K562 (cell line): Measurements from ENCODE around the gene DNMT1. TPM values are rescaled to one million over a fixed set of nuclear protein-coding genes. Genes with fewer than 3 reads are reported as not detected.

Source experiments
- ATAC-seq: fragments of 200-7000 bp; cut with Tn5 transposase; 3 replicates; pipeline ENCODE4 v1.9.1; 2020; ENCODE audit warnings: moderate library complexity
- BruUV-seq: library from RNA; stranded (reverse); fragments of 400-500 nt; replicated peaks from 2 replicates; lab custom pipeline; 2021; lab: Mats Ljungman, UMichigan
- CTCF ChIA-PET: fragments of 300-600 bp; formaldehyde crosslinking; extraction: SDS; loops from one replicate; lab custom pipeline; 2021; ENCODE audit warnings: low intra/inter-chr PET ratio; lab: Yijun Ruan, JAX
- POLR2A ChIA-PET: fragments of 300-600, 350-650 bp; sonication (Branson Sonifier 250); formaldehyde crosslinking; extraction: SDS; loops from one replicate; lab custom pipeline; 2021; ENCODE audit warnings: antibody characterized with exemption, inconsistent platforms; lab: Yijun Ruan, JAX
- DNase-seq, 4 experiments: peaks; one replicate each; pipeline versions ENCODE4 v3.0.0 to v3.0.0-alpha.2; 2011 to 2018; ENCODE audit warnings: low spot score in 3 of 4, mixed read lengths in 3 of 4; ENCODE audit errors: extremely low read depth in 1 of 4
- FAIRE-seq: peaks from 2 replicates; lab custom pipeline; 2011; peaks lifted over from hg19 to GRCh38; lab: Jason Lieb, UNC
- H2AFZ ChIP-seq: 2 replicates; pipeline ENCODE4 v1.6.0; 2011; ENCODE audit warnings: low read depth, low read length, control low read depth, inconsistent platforms
- H3K27ac ChIP-seq: fragments of 200-600 bp; 3 replicates; pipeline ENCODE4 v1.8.0; 2011; ENCODE audit warnings: low read depth, mild to moderate bottlenecking, control low read depth, inconsistent platforms, low read length, moderate library complexity, mixed read lengths; ENCODE audit errors: extremely low read depth
- H3K27me3 ChIP-seq, 2 experiments: fragments of 300-600 bp in 1 of 2; 2 replicates in 1 of 2; 3 replicates in 1 of 2; pipeline versions ENCODE4 v1.6.0 to v1.8.0; 2011; ENCODE audit warnings: inconsistent platforms in 2 of 2, low read length in 2 of 2, mild to moderate bottlenecking in 1 of 2, mixed read lengths in 1 of 2, moderate library complexity in 1 of 2; ENCODE audit not compliant: control insufficient read depth in 2 of 2, insufficient read depth in 2 of 2
- H3K36me3 ChIP-seq: fragments of 300-600 bp; 3 replicates; pipeline ENCODE4 v1.8.0; 2011; ENCODE audit warnings: mild to moderate bottlenecking, low read length, inconsistent platforms; ENCODE audit not compliant: control insufficient read depth, insufficient read depth
- H3K4me1 ChIP-seq, 2 experiments: fragments of 200-600 bp in 1 of 2; replicated peaks in 1 of 2; 2 replicates in 1 of 2; 3 replicates in 1 of 2; pipeline versions ENCODE4 v1.5.1 to v1.8.0; 2011; ENCODE audit warnings: inconsistent platforms in 2 of 2, low read length in 2 of 2, mild to moderate bottlenecking in 1 of 2, mixed read lengths in 1 of 2, moderate library complexity in 1 of 2; ENCODE audit not compliant: control insufficient read depth in 2 of 2, insufficient read depth in 2 of 2
- H3K4me2 ChIP-seq: 2 replicates; pipeline ENCODE4 v1.6.1; 2011; ENCODE audit warnings: low read length, control low read depth, inconsistent platforms, mixed read lengths; ENCODE audit not compliant: insufficient read depth
- H3K4me3 ChIP-seq: fragments of 200-600 bp; sonication (generic), shearing (Covaris generic); 2 replicates; pipeline ENCODE4 v1.5.1; 2016; ENCODE audit warnings: control low read depth, inconsistent platforms
- H3K79me2 ChIP-seq: fragments of 200-600 bp; 3 replicates; pipeline ENCODE4 v1.8.0; 2011; ENCODE audit warnings: low read length, inconsistent platforms; ENCODE audit not compliant: control insufficient read depth, insufficient read depth
- H3K9ac ChIP-seq, 2 experiments: 2 replicates each; pipeline versions ENCODE4 v1.6.0 to v1.6.1; 2011; ENCODE audit warnings: low read depth in 2 of 2, low read length in 2 of 2, control low read depth in 1 of 2, inconsistent platforms in 1 of 2, mild to moderate bottlenecking in 1 of 2, mixed read lengths in 1 of 2; ENCODE audit not compliant: insufficient read depth in 1 of 2
- H3K9me1 ChIP-seq: one replicate; pipeline ENCODE4 v1.6.0; 2011; ENCODE audit warnings: inconsistent platforms, mild to moderate bottlenecking, low read length, moderate library complexity; ENCODE audit not compliant: control insufficient read depth, insufficient read depth
- H3K9me3 ChIP-seq: replicated peaks from 2 replicates; pipeline ENCODE4 v1.5.1; 2011; ENCODE audit warnings: low read depth, low read length, inconsistent platforms; ENCODE audit not compliant: control insufficient read depth, insufficient read depth
- H4K20me1 ChIP-seq: replicated peaks from 2 replicates; pipeline ENCODE4 v1.6.1; 2011; ENCODE audit warnings: low read length, inconsistent platforms, mixed read lengths; ENCODE audit not compliant: control insufficient read depth, insufficient read depth
- DIDO1 ChIP-seq: fragments of 450-650 bp; IDR thresholded peaks from 2 replicates; pipeline ENCODE4 v1.6.1; 2016; ENCODE audit warnings: low read depth, missing biosample characterization, missing genetic modification characterization
- KLF13 ChIP-seq: fragments of 450-650 bp; IDR thresholded peaks from 2 replicates; pipeline ENCODE4 v1.6.1; 2016; ENCODE audit warnings: missing genetic modification characterization, low read depth, mild to moderate bottlenecking, missing compliant biosample characterization, moderate library complexity, borderline replicate concordance
- NELFE ChIP-seq: IDR thresholded peaks from 2 replicates; pipeline ENCODE4 v1.6.1; 2011; ENCODE audit warnings: mild to moderate bottlenecking; ENCODE audit not compliant: insufficient read depth, insufficient read length
- ZNF121 ChIP-seq: sonication (generic); formaldehyde crosslinking; conservative IDR thresholded peaks from 2 replicates; pipeline ENCODE4 v1.8.0; 2022; ENCODE audit warnings: missing genetic modification reagents
- WGBS: fragments of 100-300 bp; shearing (Covaris generic); methylation state at CpG from one replicate; pipeline ENCODE4 v1.1.6; 2016; ENCODE audit warnings: low coverage, mixed read lengths; ENCODE audit not compliant: insufficient coverage; ENCODE audit errors: missing lambda C conversion rate; 5-methylcytosine and 5-hydroxymethylcytosine counted together
- in situ Hi-C: fragments of 300-500 bp; cut with MboI; formaldehyde crosslinking; loops from 4 replicates; pipeline ENCODE4 v1.15.0; 2018; ENCODE audit warnings: inconsistent platforms, mixed read lengths
- intact Hi-C: fragments of 100-400 bp; cut with micrococcal nuclease; formaldehyde crosslinking; loops from 2 replicates; pipeline ENCODE4 v1.14.2; 2022
- polyA plus RNA-seq, 8 experiments: library from polyadenylated mRNA; depleted of rRNA in 4 of 8; stranded (reverse) in 5 of 8; unstranded in 3 of 8; fragments of >200 nt; fragmentation: Nextera tagmentation in 2 of 8; fragmentation: Illumina TruSeq in 1 of 8; extraction: Ambion mirVana in 2 of 8; extraction: Trizol in 1 of 8; gene quantifications; 2 replicates each; pipeline versions ENCODE4 v1.2.1 to v1.2.3, GENCODE V29; 2011 to 2014; ENCODE audit warnings: inconsistent platforms in 1 of 8, missing spikeins in 1 of 8
- total RNA-seq, 7 experiments: library from RNA; depleted of rRNA in 6 of 7; stranded (reverse); fragments of >200 nt in 6 of 7; fragmentation: Illumina TruSeq in 2 of 7; extraction: Trizol in 2 of 7; gene quantifications; 2 replicates each; pipeline versions ENCODE4 v1.2.1 to v1.2.3, GENCODE V29; 2011 to 2021; ENCODE audit warnings: low replicate concordance in 1 of 7

Gene DNMT1
- total and polyA plus RNA-seq, 9 of the 15 experiments (the other 6 are each of a cell fraction or from before 2014, with no cell fraction given): 80.1 to 271 (median 121) TPM

GRCh38 chr19:10189616-10190015 is 5.1 kb downstream of the DNMT1 start:
- H3K27ac ChIP-seq: no peak overlapping the region
- H3K4me3 ChIP-seq: no peak overlapping the region
- WGBS: 79% methylated on average over 5 of the region's 5 CpGs
- intact Hi-C loops: no loop called here
- DNase-seq (no peak), ATAC-seq (no peak), FAIRE-seq (no peak)
- ChIA-PET CTCF (no interaction called here), POLR2A (interaction anchor here (0.8 to 2.1 kb wide), 6 partner anchors 10 to 98 kb away, joined by 3 to 6 read pairs (median 4); partner anchors contain the start of gene MRPL4)
- peaks cover 32% of the 10 kb centered on the region for H4K20me1 ChIP-seq
- peaks cover 97% of the 10 kb centered on the region for H3K79me2 ChIP-seq
- BruUV-seq: TSS peak; percentile 0
- H3K9me3 ChIP-seq: no peaks in the 10 kb centered on the region
- no peak overlapping the region for H3K4me2 ChIP-seq
- H3K9ac ChIP-seq: no peak overlapping the region
- H3K9me1 ChIP-seq: no peaks in the 10 kb centered on the region
- no peak overlapping the region for H2AFZ ChIP-seq
- peaks cover 6 to 18% of the 10 kb centered on the region in 2 experiments; a peak in 4 of 5 replicates for H3K4me1 ChIP-seq
- TF ChIP-seq NELFE: no peak
- TF ChIP-seq KLF13: no peak
- TF ChIP-seq, all 486 proteins: peak for 0
- Histone ChIP-seq H3K36me3 (peaks cover 76% of the 10 kb centered on the region), H3K27me3 (no peaks in the 10 kb centered on the region)
- in situ Hi-C loops: no loop called here

- peaks cover 83% of the 10 kb centered on the region for H3K36me3 ChIP-seq
- H3K4me2 ChIP-seq: no peak overlapping the region
- H4K20me1 ChIP-seq: peaks cover 30% of the 10 kb centered on the region
- intact Hi-C loops: no loop called here
- ATAC-seq: no peak
- no peak for FAIRE-seq
- DNase-seq: no peak
- H3K79me2 ChIP-seq: peaks cover 91% of the 10 kb centered on the region
- H3K9me3 ChIP-seq: no peaks in the 10 kb centered on the region
- H2AFZ ChIP-seq: no peak overlapping the region
- 87% methylated on average over 11 of the region's 11 CpGs for WGBS
- in situ Hi-C loops: no loop called here
- BruUV-seq: no TSS peak
- peak overlapping the region in 1 of 2 experiments; percentile 29; a peak in 1 of 4 replicates for H3K9ac ChIP-seq
- H3K4me3 ChIP-seq: no peak overlapping the region
- H3K4me1 ChIP-seq: peaks cover 3 to 7% of the 10 kb centered on the region in 2 experiments; a peak in 4 of 5 replicates
- no peaks in the 10 kb centered on the region for H3K9me1 ChIP-seq
- POLR2A ChIA-PET: interaction anchor here (0.8 to 2.1 kb wide), 5 partner anchors 13 to 64 kb away, joined by 3 to 6 read pairs (median 5); partner anchors contain the start of gene MRPL4
- H3K27me3 ChIP-seq: no peaks in the 10 kb centered on the region
- no peak for TF ChIP-seq DIDO1 (tag)
- TF ChIP-seq ZNF121 (CRISPR knock-in tag): peak; percentile 73
- H3K27ac ChIP-seq: no peak overlapping the region
- CTCF ChIA-PET: no interaction called here
These were observed 7.4 kb downstream of the DNMT1 start for GRCh38 chr19:10187315-10187714.
